GM12891 (cell line): Measurements from ENCODE around the gene CDH13.
A peak's percentile ranks its signal among the peaks of the same experiment; 100 is the strongest.

ENCODE experiments used
- DNase-seq: peaks from one replicate; pipeline ENCODE4 v3.0.0; 2011; ENCODE audit warnings: low spot score; ENCODE audit not compliant: insufficient read length
- FAIRE-seq: peaks from 2 replicates; lab custom pipeline; 2011; peaks lifted over from hg19 to GRCh38; lab: Jason Lieb, UNC
- PAX5 ChIP-seq: IDR thresholded peaks from 2 replicates; pipeline ENCODE4 v1.6.1; 2011; ENCODE audit warnings: low read length, moderate library complexity, mild to moderate bottlenecking; ENCODE audit not compliant: insufficient read depth, severe bottlenecking
- POLR2A ChIP-seq: IDR thresholded peaks from 2 replicates; pipeline ENCODE4 v1.6.1; 2011; ENCODE audit warnings: low read depth, low read length, control low read depth
- POLR2AphosphoS5 ChIP-seq: IDR thresholded peaks from 2 replicates; pipeline ENCODE4 v1.6.1; 2011; ENCODE audit warnings: low read depth, low read length, control low read depth
- POU2F2 ChIP-seq: IDR thresholded peaks from 2 replicates; pipeline ENCODE4 v1.6.1; 2011; ENCODE audit warnings: low read depth, mild to moderate bottlenecking, control low read depth, low read length, moderate library complexity
- SPI1 ChIP-seq: IDR thresholded peaks from 2 replicates; pipeline ENCODE4 v1.6.1; 2011; ENCODE audit warnings: low read depth, low read length, control low read depth
- TAF1 ChIP-seq: IDR thresholded peaks from 2 replicates; pipeline ENCODE4 v1.6.1; 2011; ENCODE audit warnings: low read depth, low read length, control low read depth

CDH13 gene

GRCh38 chr16:82682767-82683166, 56.0 kb downstream of the CDH13 start:
- FAIRE-seq (no peak), DNase-seq (no peak)
- no peak for TF ChIP-seq SPI1

- FAIRE-seq, result no peak
- DNase-seq, result no peak
Measured at GRCh38 chr16:82684256-82684655, 57.5 kb downstream of the CDH13 start.

GRCh38 chr16:82685526-82685925, 58.8 kb downstream of the CDH13 start:
- FAIRE-seq (no peak), DNase-seq (no peak)
- TF ChIP-seq POLR2A (no peak), PAX5 (no peak), TAF1 (no peak), POLR2AphosphoS5 (no peak), SPI1 (no peak), POU2F2 (no peak)

More at GRCh38 chr16:82684256-82684655, 57.5 kb downstream of the CDH13 start:
- TF ChIP-seq POU2F2 (no peak), SPI1 (no peak), PAX5 (no peak), POLR2A (no peak), TAF1 (no peak), POLR2AphosphoS5 (no peak)

- no peak for TF ChIP-seq SPI1
- no peak for TF ChIP-seq PAX5
- no peak for TF ChIP-seq POLR2A
- TF ChIP-seq TAF1, result no peak
- TF ChIP-seq POLR2AphosphoS5, result no peak
- TF ChIP-seq POU2F2, result no peak
- FAIRE-seq (no peak), DNase-seq (no peak)
Measured at GRCh38 chr16:82694239-82694874, 67.6 kb downstream of the CDH13 start.

- FAIRE-seq (no peak), DNase-seq (no peak)
- TF ChIP-seq POU2F2, result no peak
- no peak for TF ChIP-seq PAX5
- no peak for TF ChIP-seq POLR2A
- TF ChIP-seq SPI1, result no peak
- TF ChIP-seq TAF1, result no peak
- TF ChIP-seq POLR2AphosphoS5, result no peak
Measured at GRCh38 chr16:82695806-82696205, 69.0 kb downstream of the CDH13 start.

GRCh38 chr16:82699260-82699659, 72.5 kb downstream of the CDH13 start:
- no peak for DNase-seq
- TF ChIP-seq SPI1, result no peak
- no peak for TF ChIP-seq TAF1
- TF ChIP-seq PAX5, result no peak
- TF ChIP-seq POLR2A, result no peak
- TF ChIP-seq POLR2AphosphoS5, result no peak
- TF ChIP-seq POU2F2, result no peak
- FAIRE-seq, result no peak

- FAIRE-seq, result no peak
- no peak for DNase-seq
- TF ChIP-seq POU2F2 (no peak), PAX5 (no peak), SPI1 (no peak), POLR2AphosphoS5 (no peak), POLR2A (no peak), TAF1 (no peak)
Measured at GRCh38 chr16:82699711-82700495, 73.1 kb downstream of the CDH13 start.

GRCh38 chr16:82700541-82701235, 73.9 kb downstream of the CDH13 start:
- DNase-seq (no peak), FAIRE-seq (no peak)
- TF ChIP-seq SPI1 (peak; percentile 77), TAF1 (no peak)

GRCh38 chr16:82701442-82701955, 74.7 kb downstream of the CDH13 start:
- DNase-seq (no peak), FAIRE-seq (no peak)
- TF ChIP-seq SPI1, result no peak
- TF ChIP-seq TAF1, result no peak
- no peak for TF ChIP-seq PAX5
- TF ChIP-seq POLR2A, result no peak
- no peak for TF ChIP-seq POLR2AphosphoS5
- no peak for TF ChIP-seq POU2F2
